HepG2 (cell line): ENCODE results near the gene TCN2. TPM values are rescaled to one million over a fixed set of nuclear protein-coding genes. Genes with fewer than 3 reads are reported as not detected.

Experiments used
- ATAC-seq: fragments of 200-7000 bp; cut with Tn5 transposase; 3 replicates; pipeline ENCODE4 v1.9.1; 2020; ENCODE audit warnings: mild to moderate bottlenecking, moderate library complexity
- BruUV-seq: library from RNA; stranded (reverse); fragments of 400-500 nt; replicated peaks from 2 replicates; lab custom pipeline; 2021; lab: Mats Ljungman, UMichigan
- CTCF ChIA-PET: fragments of 300-600 bp; formaldehyde crosslinking; extraction: SDS; loops from one replicate; lab custom pipeline; 2021; ENCODE audit warnings: low total read pairs, inconsistent platforms, low intra/inter-chr PET ratio; lab: Yijun Ruan, JAX
- POLR2A ChIA-PET: fragments of 350-600 bp; sonication (Branson Sonifier 250); formaldehyde crosslinking; loops from one replicate; lab custom pipeline; 2020; ENCODE audit warnings: antibody characterized with exemption, inconsistent platforms; lab: Yijun Ruan, JAX
- DNase-seq: peaks from one replicate; pipeline ENCODE4 v3.0.0-alpha.2; 2015; ENCODE audit warnings: low spot score
- FAIRE-seq: peaks from 3 replicates; lab custom pipeline; 2011; peaks lifted over from hg19 to GRCh38; lab: Jason Lieb, UNC
- H2AFZ ChIP-seq: one replicate; pipeline ENCODE4 v1.6.1; 2011; ENCODE audit warnings: low read length, inconsistent platforms
- H3K27ac ChIP-seq: fragments of 300-600 bp; 3 replicates; pipeline ENCODE4 v1.8.0; 2011; ENCODE audit warnings: mixed run types, mild to moderate bottlenecking, mixed read lengths, low read length, inconsistent platforms; ENCODE audit not compliant: insufficient read depth; ENCODE audit errors: extremely low read length
- H3K27me3 ChIP-seq, 2 experiments: fragments of 200-600 bp in 1 of 2; 2 replicates in 1 of 2; 3 replicates in 1 of 2; pipeline versions ENCODE4 v1.6.0 to v1.8.0; 2011; ENCODE audit warnings: low read length in 2 of 2, mild to moderate bottlenecking in 2 of 2, moderate library complexity in 2 of 2, inconsistent platforms in 1 of 2; ENCODE audit not compliant: insufficient read depth in 2 of 2, control insufficient read depth in 1 of 2
- H3K36me3 ChIP-seq, 2 experiments: fragments of 200-600 bp in 1 of 2; replicated peaks in 1 of 2; 2 replicates in 1 of 2; 3 replicates in 1 of 2; pipeline versions ENCODE4 v1.5.1 to v1.8.0; 2011; ENCODE audit warnings: low read length in 2 of 2, inconsistent platforms in 1 of 2; ENCODE audit not compliant: insufficient read depth in 2 of 2, control insufficient read depth in 1 of 2
- H3K4me1 ChIP-seq: 2 replicates; pipeline ENCODE4 v1.5.1; 2012; ENCODE audit warnings: low read length, inconsistent platforms; ENCODE audit not compliant: insufficient read depth
- H3K4me2 ChIP-seq: 2 replicates; pipeline ENCODE4 v1.6.0; 2011; ENCODE audit warnings: low read depth, low read length, inconsistent platforms
- H3K4me3 ChIP-seq, 3 experiments: fragments of 200-600 bp in 1 of 3; sonication (generic), shearing (Covaris generic) in 1 of 3; replicated peaks in 1 of 3; 2 replicates each; pipeline ENCODE4 v1.5.1; 2011 to 2016; ENCODE audit warnings: low read length in 3 of 3, inconsistent platforms in 2 of 3, low read depth in 2 of 3, mild to moderate bottlenecking in 2 of 3, control low read depth in 1 of 3, mixed read lengths in 1 of 3; ENCODE audit not compliant: insufficient read depth in 1 of 3
- H3K79me2 ChIP-seq: one replicate; pipeline ENCODE4 v1.6.1; 2011; ENCODE audit warnings: low read length, inconsistent platforms; ENCODE audit not compliant: insufficient read depth
- H3K9ac ChIP-seq: 2 replicates; pipeline ENCODE4 v1.6.0; 2011; ENCODE audit warnings: mild to moderate bottlenecking, low read depth, low read length, inconsistent platforms; ENCODE audit not compliant: insufficient read depth
- H3K9me3 ChIP-seq: 2 replicates; pipeline ENCODE4 v1.5.1; 2012; ENCODE audit warnings: mild to moderate bottlenecking, low read length
- H4K20me1 ChIP-seq: 2 replicates; pipeline ENCODE4 v1.6.0; 2011; ENCODE audit warnings: inconsistent platforms, mild to moderate bottlenecking, low read length, moderate library complexity; ENCODE audit not compliant: insufficient read depth
- GABPA ChIP-seq, 2 experiments: IDR thresholded peaks; 2 replicates each; pipeline ENCODE4 v1.6.1; 2011 to 2016; ENCODE audit warnings: low read depth in 2 of 2, low read length in 1 of 2, missing biosample characterization in 1 of 2, missing genetic modification characterization in 1 of 2
- NFKB2 ChIP-seq: sonication (generic); formaldehyde crosslinking; IDR thresholded peaks from 2 replicates; pipeline ENCODE4 v1.4.0; 2020; ENCODE audit warnings: missing genetic modification reagents, borderline replicate concordance
- NFRKB ChIP-seq: fragments of 450-650 bp; IDR thresholded peaks from 2 replicates; pipeline ENCODE4 v1.6.1; 2017
- SP140L ChIP-seq: sonication (generic); formaldehyde crosslinking; IDR thresholded peaks from 2 replicates; pipeline ENCODE4 v1.4.0; 2020; ENCODE audit warnings: missing genetic modification reagents, borderline replicate concordance
- ZNF382 ChIP-seq: sonication (generic); formaldehyde crosslinking; IDR thresholded peaks from 2 replicates; pipeline ENCODE4 v1.5.0; 2020; ENCODE audit warnings: missing genetic modification reagents, mild to moderate bottlenecking, borderline replicate concordance
- ZNF672 ChIP-seq: sonication (generic); formaldehyde crosslinking; IDR thresholded peaks from 2 replicates; pipeline ENCODE4 v1.8.1; 2022; ENCODE audit warnings: missing genetic modification reagents
- ZSCAN22 ChIP-seq: sonication (generic); formaldehyde crosslinking; IDR thresholded peaks from 2 replicates; pipeline ENCODE4 v1.4.0; 2020; ENCODE audit warnings: mild to moderate bottlenecking, missing genetic modification reagents
- WGBS: methylation state at CpG from one replicate; pipeline ENCODE4 v1.1.6; 2017; ENCODE audit warnings: low lambda C conversion rate; 5-methylcytosine and 5-hydroxymethylcytosine counted together
- in situ Hi-C: cut with HindIII; loops from 2 replicates; pipeline ENCODE4 v1.10.0; 2017; ENCODE audit warnings: low pct_unique_long_range_greater_than_20kb; ENCODE audit not compliant: extremely low pct_ligation_motif_present
- intact Hi-C: fragments of 100-400 bp; cut with micrococcal nuclease; formaldehyde crosslinking; loops from one replicate; pipeline ENCODE4 v1.10.0; 2022; ENCODE audit not compliant: unreplicated experiment
- polyA plus RNA-seq, 8 experiments: library from polyadenylated mRNA; depleted of rRNA in 3 of 8; stranded (reverse) in 7 of 8; unstranded in 1 of 8; fragments of >200 nt; fragmentation: Illumina TruSeq in 4 of 8; extraction: Trizol in 4 of 8; gene quantifications; 2 replicates each; pipeline versions ENCODE4 v1.2.1 to v1.2.3, GENCODE V29; 2011 to 2016; ENCODE audit warnings: low read depth in 4 of 8, missing spikeins in 1 of 8, mixed read lengths in 1 of 8; ENCODE audit not compliant: insufficient read depth in 1 of 8
- total RNA-seq, 5 experiments: library from RNA; depleted of rRNA; stranded (reverse); fragments of >200 nt; fragmentation: Illumina TruSeq; extraction: Trizol; gene quantifications; 2 replicates each; pipeline ENCODE4 v1.2.3, GENCODE V29; 2016; ENCODE audit warnings: low read depth in 1 of 5
- TF ChIP-seq, protein P1 (sequence below): sonication (generic); formaldehyde crosslinking; IDR thresholded peaks from 2 replicates; pipeline ENCODE4 v1.4.0; 2020; ENCODE audit warnings: mild to moderate bottlenecking, missing genetic modification reagents
- TF ChIP-seq, protein P2 (sequence below), 2 experiments: sonication (generic) in 1 of 2; formaldehyde crosslinking in 1 of 2; IDR thresholded peaks; 2 replicates each; pipeline versions ENCODE4 v1.4.0 to v1.6.1; 2018 to 2020; ENCODE audit warnings: missing genetic modification reagents in 2 of 2, borderline replicate concordance in 1 of 2, low read depth in 1 of 2, mild to moderate bottlenecking in 1 of 2, missing biosample characterization in 1 of 2
- TF ChIP-seq, protein P3 (sequence below): sonication (generic); formaldehyde crosslinking; IDR thresholded peaks from 2 replicates; pipeline ENCODE4 v1.4.0; 2020; ENCODE audit warnings: missing genetic modification reagents
- TF ChIP-seq, protein P4 (sequence below): sonication (generic); formaldehyde crosslinking; IDR thresholded peaks from one replicate; pipeline ENCODE4 v1.5.1; 2020; ENCODE audit warnings: mild to moderate bottlenecking, missing genetic modification reagents; ENCODE audit errors: not compliant biosample characterization

Gene TCN2
- total and polyA plus RNA-seq, 2 of the 13 experiments (the other 11 are each of a cell fraction or from before 2014, with no cell fraction given) = 0.29 to 0.31 TPM

DNA sequence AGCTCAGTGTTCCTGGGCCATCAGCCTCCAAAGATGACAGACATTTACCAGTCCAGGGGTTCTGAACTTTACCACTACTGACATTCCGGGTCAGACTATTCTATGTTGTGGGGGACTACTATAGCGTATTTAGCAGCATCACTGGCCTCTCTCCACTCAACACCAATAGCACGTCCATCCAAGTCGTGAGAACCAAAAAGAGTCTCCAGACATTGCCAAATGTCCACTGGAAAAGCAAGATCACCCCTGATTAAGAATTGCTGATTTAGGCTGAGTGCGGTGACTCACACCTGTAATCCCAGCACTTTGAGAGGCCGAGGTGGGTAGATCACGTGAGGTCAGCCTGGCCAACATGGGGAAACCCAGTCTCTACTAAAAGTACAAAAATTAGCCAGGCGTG is 20.6 kb upstream of the TCN2 start:
- Histone ChIP-seq H3K79me2 (peaks cover 24% of the 10 kb centered on the region), H3K27ac (no peak overlapping the region), H3K9me3 (no peaks in the 10 kb centered on the region), H3K4me1 (peaks cover 14% of the 10 kb centered on the region), H3K36me3 (peaks cover 58 to 78% of the 10 kb centered on the region in 2 experiments), H3K9ac (no peak overlapping the region), H2AFZ (no peak overlapping the region), H4K20me1 (no peaks in the 10 kb centered on the region; the same call in 1 of the 2 replicates), H3K4me2 (no peak overlapping the region), H3K4me3 (no peak overlapping the region), H3K27me3 (no peaks in the 10 kb centered on the region; a peak in 1 of 5 replicates)
- POLR2A ChIA-PET = interaction anchor here (0.8 kb wide), 1 partner anchor 15 kb away, joined by 3 read pairs; no protein-coding TSS in a partner anchor
- in situ Hi-C loops = no loop called here
- WGBS = 96% methylated on average over 8 of the region's 8 CpGs
- CTCF ChIA-PET = no interaction called here
- no peak for FAIRE-seq
- no peak for ATAC-seq
- DNase-seq = no peak
- intact Hi-C loops = no loop called here
- BruUV-seq = no TSS peak
- TF ChIP-seq NFRKB (no peak), ZNF672 (CRISPR knock-in tag) (no peak), NFKB2 (CRISPR knock-in tag) (no peak), ZSCAN22 (CRISPR knock-in tag) (no peak), SP140L (CRISPR knock-in tag) (no peak), ZNF382 (CRISPR knock-in tag) (no peak), GABPA (IDR thresholded peaks at IDR 0.05; ENCODE audit: low read depth, low read length) (no peak), GABPA (CRISPR knock-in tag; IDR thresholded peaks at IDR 0.05; ENCODE audit: low read depth) (no peak)
- TF ChIP-seq, protein P1, sequence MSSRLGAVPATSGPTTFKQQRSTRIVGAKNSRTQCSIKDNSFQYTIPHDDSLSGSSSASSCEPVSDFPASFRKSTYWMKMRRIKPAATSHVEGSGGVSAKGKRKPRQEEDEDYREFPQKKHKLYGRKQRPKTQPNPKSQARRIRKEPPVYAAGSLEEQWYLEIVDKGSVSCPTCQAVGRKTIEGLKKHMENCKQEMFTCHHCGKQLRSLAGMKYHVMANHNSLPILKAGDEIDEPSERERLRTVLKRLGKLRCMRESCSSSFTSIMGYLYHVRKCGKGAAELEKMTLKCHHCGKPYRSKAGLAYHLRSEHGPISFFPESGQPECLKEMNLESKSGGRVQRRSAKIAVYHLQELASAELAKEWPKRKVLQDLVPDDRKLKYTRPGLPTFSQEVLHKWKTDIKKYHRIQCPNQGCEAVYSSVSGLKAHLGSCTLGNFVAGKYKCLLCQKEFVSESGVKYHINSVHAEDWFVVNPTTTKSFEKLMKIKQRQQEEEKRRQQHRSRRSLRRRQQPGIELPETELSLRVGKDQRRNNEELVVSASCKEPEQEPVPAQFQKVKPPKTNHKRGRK (CRISPR knock-in tag) = no peak
- TF ChIP-seq, protein P2, sequence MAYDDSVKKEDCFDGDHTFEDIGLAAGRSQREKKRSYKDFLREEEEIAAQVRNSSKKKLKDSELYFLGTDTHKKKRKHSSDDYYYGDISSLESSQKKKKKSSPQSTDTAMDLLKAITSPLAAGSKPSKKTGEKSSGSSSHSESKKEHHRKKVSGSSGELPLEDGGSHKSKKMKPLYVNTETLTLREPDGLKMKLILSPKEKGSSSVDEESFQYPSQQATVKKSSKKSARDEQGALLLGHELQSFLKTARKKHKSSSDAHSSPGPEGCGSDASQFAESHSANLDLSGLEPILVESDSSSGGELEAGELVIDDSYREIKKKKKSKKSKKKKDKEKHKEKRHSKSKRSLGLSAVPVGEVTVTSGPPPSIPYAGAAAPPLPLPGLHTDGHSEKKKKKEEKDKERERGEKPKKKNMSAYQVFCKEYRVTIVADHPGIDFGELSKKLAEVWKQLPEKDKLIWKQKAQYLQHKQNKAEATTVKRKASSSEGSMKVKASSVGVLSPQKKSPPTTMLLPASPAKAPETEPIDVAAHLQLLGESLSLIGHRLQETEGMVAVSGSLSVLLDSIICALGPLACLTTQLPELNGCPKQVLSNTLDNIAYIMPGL (CRISPR knock-in tag; IDR thresholded peaks at IDR 0.05; ENCODE audit: borderline replicate concordance in 1 of 2, low read depth in 1 of 2) = no peak
- TF ChIP-seq, protein P3, sequence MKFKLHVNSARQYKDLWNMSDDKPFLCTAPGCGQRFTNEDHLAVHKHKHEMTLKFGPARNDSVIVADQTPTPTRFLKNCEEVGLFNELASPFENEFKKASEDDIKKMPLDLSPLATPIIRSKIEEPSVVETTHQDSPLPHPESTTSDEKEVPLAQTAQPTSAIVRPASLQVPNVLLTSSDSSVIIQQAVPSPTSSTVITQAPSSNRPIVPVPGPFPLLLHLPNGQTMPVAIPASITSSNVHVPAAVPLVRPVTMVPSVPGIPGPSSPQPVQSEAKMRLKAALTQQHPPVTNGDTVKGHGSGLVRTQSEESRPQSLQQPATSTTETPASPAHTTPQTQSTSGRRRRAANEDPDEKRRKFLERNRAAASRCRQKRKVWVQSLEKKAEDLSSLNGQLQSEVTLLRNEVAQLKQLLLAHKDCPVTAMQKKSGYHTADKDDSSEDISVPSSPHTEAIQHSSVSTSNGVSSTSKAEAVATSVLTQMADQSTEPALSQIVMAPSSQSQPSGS (CRISPR knock-in tag) = no peak
- TF ChIP-seq, protein P4, sequence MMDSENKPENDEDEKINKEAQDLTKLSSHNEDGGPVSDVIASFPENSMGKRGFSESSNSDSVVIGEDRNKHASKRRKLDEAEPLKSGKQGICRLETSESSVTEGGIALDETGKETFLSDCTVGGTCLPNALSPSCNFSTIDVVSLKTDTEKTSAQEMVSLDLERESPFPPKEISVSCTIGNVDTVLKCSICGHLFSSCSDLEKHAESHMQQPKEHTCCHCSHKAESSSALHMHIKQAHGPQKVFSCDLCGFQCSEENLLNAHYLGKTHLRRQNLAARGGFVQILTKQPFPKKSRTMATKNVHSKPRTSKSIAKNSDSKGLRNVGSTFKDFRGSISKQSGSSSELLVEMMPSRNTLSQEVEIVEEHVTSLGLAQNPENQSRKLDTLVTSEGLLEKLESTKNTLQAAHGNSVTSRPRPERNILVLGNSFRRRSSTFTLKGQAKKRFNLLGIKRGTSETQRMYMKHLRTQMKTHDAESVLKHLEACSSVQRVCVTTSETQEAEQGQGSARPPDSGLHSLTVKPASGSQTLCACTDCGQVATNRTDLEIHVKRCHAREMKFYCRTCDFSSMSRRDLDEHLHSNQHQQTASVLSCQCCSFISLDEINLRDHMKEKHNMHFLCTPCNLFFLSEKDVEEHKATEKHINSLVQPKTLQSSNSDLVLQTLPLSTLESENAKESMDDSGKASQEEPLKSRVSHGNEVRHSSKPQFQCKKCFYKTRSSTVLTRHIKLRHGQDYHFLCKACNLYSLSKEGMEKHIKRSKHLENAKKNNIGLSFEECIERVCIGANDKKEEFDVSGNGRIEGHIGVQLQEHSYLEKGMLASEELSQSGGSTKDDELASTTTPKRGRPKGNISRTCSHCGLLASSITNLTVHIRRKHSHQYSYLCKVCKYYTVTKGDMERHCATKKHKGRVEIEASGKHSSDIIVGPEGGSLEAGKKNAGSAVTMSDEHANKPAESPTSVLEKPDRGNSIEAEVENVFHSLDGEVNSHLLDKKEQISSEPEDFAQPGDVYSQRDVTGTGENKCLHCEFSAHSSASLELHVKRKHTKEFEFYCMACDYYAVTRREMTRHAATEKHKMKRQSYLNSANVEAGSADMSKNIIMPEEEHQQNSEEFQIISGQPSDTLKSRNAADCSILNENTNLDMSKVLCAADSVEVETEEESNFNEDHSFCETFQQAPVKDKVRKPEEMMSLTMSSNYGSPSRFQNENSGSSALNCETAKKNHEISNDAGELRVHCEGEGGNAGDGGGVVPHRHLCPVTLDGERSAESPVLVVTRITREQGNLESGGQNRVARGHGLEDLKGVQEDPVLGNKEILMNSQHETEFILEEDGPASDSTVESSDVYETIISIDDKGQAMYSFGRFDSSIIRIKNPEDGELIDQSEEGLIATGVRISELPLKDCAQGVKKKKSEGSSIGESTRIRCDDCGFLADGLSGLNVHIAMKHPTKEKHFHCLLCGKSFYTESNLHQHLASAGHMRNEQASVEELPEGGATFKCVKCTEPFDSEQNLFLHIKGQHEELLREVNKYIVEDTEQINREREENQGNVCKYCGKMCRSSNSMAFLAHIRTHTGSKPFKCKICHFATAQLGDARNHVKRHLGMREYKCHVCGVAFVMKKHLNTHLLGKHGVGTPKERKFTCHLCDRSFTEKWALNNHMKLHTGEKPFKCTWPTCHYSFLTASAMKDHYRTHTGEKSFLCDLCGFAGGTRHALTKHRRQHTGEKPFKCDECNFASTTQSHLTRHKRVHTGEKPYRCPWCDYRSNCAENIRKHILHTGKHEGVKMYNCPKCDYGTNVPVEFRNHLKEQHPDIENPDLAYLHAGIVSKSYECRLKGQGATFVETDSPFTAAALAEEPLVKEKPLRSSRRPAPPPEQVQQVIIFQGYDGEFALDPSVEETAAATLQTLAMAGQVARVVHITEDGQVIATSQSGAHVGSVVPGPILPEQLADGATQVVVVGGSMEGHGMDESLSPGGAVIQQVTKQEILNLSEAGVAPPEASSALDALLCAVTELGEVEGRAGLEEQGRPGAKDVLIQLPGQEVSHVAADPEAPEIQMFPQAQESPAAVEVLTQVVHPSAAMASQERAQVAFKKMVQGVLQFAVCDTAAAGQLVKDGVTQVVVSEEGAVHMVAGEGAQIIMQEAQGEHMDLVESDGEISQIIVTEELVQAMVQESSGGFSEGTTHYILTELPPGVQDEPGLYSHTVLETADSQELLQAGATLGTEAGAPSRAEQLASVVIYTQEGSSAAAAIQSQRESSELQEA = no peak
